Neutrophil (primary cell): ENCODE results near the gene SMC1A.
"Not testable (repeated sequence)": the region's sequence is repeated elsewhere in the genome, so short reads cannot be mapped to it uniquely, and the experiment has no call there.

Experiments
- H3K27ac ChIP-seq: fragments of 200-600 bp; sonication (generic); 2 replicates; pipeline ENCODE4 v1.5.1; 2016; ENCODE audit warnings: mild to moderate bottlenecking, moderate library complexity
- H3K27me3 ChIP-seq: fragments of 200-600 bp; sonication (generic); 2 replicates; pipeline ENCODE4 v1.6.0; 2016; ENCODE audit warnings: mild to moderate bottlenecking
- H3K36me3 ChIP-seq: fragments of 200-600 bp; sonication (generic); 2 replicates; pipeline ENCODE4 v1.5.1; 2017
- H3K4me1 ChIP-seq, 2 experiments: fragments of 200-600 bp in 1 of 2; sonication (generic) in 1 of 2; 1 replicate in 1 of 2; 2 replicates in 1 of 2; pipeline versions ENCODE4 v1.5.1 to v1.6.1; 2013 to 2016; ENCODE audit warnings: low read depth in 1 of 2, low read length in 1 of 2, mild to moderate bottlenecking in 1 of 2, moderate library complexity in 1 of 2; ENCODE audit not compliant: control insufficient read depth in 1 of 2, insufficient read depth in 1 of 2
- H3K4me3 ChIP-seq, 2 experiments: fragments of 200-600 bp in 1 of 2; sonication (generic) in 1 of 2; 1 replicate in 1 of 2; 2 replicates in 1 of 2; pipeline ENCODE4 v1.5.1; 2013 to 2016; ENCODE audit warnings: low read depth in 1 of 2, low read length in 1 of 2, mild to moderate bottlenecking in 1 of 2, moderate library complexity in 1 of 2
- H3K9me3 ChIP-seq: fragments of 200-600 bp; sonication (generic); 2 replicates; pipeline ENCODE4 v1.5.1; 2016
- TF ChIP-seq, protein P1 (sequence below): fragments of 200-600 bp; sonication (generic); IDR thresholded peaks from 2 replicates; pipeline ENCODE4 v1.5.1; 2016; ENCODE audit warnings: antibody characterized with exemption

SMC1A gene

DNA sequence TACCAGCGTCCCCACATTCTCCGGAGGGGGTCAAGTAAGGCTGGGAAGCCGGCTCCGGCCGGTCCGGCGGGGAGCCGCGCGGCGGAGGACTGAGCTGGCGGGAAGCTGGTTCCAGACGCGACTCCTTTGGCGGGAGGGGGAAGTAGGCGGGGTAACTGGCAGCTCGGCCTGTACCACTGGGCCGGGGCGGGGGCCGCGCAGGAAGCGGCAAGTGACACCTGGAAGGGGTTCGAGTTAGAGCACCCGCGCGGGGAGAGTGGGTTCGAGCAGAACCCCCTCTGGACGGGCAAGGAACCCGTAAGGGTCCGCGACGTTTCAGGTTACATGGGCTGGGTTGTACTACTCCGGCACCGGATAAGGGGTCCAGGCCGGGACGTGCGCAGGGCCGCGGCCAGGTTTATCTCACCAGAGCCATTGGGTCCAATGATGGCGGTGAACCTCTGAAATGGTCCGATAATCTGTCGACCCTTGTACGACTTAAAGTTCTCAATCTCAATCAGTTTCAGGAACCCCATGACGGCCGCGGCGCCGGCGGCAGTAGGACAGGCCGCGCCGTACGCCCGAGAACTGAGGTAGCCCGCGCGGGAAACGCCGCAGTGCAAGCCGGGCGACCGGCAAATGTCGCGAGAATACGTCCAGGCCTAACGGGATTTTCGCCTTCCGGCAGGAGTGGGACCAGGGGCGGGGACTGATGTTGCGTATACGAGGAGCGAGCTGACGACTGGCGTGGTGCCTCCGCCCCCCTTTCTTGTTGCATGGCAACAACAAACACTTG, at the start of gene SMC1A:
Gene SMC1A (minus strand): TSS at position 569 of the 775 bp plus-strand sequence. CDS start 54 bp downstream, at position 515.
- TF ChIP-seq, protein P1, sequence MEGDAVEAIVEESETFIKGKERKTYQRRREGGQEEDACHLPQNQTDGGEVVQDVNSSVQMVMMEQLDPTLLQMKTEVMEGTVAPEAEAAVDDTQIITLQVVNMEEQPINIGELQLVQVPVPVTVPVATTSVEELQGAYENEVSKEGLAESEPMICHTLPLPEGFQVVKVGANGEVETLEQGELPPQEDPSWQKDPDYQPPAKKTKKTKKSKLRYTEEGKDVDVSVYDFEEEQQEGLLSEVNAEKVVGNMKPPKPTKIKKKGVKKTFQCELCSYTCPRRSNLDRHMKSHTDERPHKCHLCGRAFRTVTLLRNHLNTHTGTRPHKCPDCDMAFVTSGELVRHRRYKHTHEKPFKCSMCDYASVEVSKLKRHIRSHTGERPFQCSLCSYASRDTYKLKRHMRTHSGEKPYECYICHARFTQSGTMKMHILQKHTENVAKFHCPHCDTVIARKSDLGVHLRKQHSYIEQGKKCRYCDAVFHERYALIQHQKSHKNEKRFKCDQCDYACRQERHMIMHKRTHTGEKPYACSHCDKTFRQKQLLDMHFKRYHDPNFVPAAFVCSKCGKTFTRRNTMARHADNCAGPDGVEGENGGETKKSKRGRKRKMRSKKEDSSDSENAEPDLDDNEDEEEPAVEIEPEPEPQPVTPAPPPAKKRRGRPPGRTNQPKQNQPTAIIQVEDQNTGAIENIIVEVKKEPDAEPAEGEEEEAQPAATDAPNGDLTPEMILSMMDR, result no peak
- H3K36me3 ChIP-seq, result no peaks in the 10 kb centered on the region
- no peaks in the 10 kb centered on the region for H3K9me3 ChIP-seq
- H3K4me3 ChIP-seq, result peak within 1 kb of the TSS; percentile 78 to 88
- no peaks in the 10 kb centered on the region for H3K27me3 ChIP-seq
- peak within 1 kb of the TSS; percentile 93 for H3K27ac ChIP-seq
- peaks cover 7 to 23% of the 10 kb centered on the region in 2 experiments for H3K4me1 ChIP-seq

DNA sequence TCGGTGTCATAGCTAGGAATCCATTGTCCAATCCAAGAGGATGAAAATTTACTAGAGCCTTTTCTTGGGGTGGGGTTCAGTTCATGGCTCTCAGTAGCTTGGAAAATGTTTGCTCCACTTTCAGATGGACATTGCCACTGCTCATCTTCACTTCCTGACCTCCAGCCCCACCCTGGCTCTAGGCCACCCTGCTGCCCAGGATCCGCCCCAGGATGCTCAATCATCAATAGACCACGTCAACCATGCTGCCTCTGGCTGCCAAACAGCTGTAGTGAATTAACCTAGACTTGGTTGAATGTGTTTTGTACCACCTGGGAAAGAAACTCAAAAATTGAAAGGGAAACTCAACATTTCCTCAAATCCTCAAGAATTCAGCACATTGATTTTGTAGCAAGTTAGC, 48.9 kb upstream of the SMC1A start:
- H3K4me3 ChIP-seq, result no peak overlapping the region
- no peak overlapping the region for H3K27ac ChIP-seq
- H3K4me1 ChIP-seq, result peaks cover 9 to 17% of the 10 kb centered on the region in 2 experiments
- TF ChIP-seq, protein P1, result no peak
- H3K9me3 ChIP-seq, result no peaks in the 10 kb centered on the region
- H3K36me3 ChIP-seq, result no peaks in the 10 kb centered on the region
- H3K27me3 ChIP-seq, result no peaks in the 10 kb centered on the region

DNA sequence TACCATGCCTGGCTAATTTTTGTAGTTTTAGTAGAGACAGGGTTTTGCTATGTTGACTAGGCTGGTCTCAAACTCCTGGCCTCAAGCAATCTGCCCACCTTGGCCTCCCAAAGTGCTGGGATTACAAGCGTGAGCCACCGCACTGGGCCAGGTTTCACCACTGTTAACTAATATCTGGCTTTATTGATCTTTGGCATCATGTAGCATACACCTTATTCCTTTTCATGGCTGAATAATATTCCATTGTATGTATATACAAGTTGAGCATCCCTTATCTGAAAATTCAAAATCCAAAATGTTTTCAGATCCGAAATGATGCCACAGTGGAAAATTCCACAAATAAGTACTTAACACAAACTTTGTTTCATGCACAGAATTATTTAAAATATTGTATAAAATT, 46.2 kb upstream of the SMC1A start:
- not testable (repeated sequence) for H3K4me3 ChIP-seq, H3K4me1 ChIP-seq, H3K27me3 ChIP-seq, H3K36me3 ChIP-seq, H3K27ac ChIP-seq, H3K9me3 ChIP-seq

DNA sequence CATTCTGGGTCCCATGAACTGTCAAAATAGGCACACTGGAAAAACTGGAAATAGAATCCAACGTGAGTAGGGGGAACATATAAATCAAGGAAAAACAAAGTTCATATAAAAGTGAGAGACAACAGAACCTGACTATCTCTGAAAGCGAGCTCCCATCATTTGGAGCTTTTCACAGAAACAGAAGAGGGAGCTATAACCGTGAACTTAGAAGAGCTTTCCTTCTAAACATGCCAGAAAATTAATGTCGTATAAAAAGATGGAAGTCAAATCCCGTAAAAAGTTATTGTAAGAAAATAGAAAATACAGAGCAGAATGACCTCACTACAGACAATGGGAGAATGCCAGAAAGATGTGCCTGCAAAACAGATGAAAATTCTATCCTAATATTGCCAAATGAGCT, 35.6 kb upstream of the SMC1A start:
- Histone ChIP-seq H3K9me3 (no peaks in the 10 kb centered on the region), H3K4me3 (no peak overlapping the region), H3K27ac (no peak overlapping the region), H3K27me3 (no peaks in the 10 kb centered on the region), H3K36me3 (no peaks in the 10 kb centered on the region), H3K4me1 (peaks cover 0 to 4% of the 10 kb centered on the region in 2 experiments)
- TF ChIP-seq, protein P1, result no peak

DNA sequence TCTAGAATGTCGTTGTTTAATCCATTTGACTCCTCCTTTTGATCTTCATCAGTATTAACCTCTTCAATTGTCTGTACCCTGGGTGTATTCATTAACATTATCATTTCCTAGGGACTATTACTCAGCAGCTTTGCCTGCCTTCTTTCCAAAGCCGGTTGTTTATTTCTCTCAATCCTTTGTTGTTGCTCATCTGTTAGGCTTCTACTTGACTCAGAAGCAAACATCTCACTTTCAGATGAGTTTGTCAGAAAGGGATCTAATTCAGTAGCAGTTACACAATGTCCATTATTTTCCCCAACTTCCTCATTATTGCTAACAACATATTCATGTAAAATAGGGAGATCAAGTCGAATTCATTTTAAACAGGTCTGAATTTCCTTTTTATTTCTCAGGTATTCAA, 33.8 kb upstream of the SMC1A start:
- Histone ChIP-seq H3K36me3 (no peaks in the 10 kb centered on the region), H3K27me3 (no peaks in the 10 kb centered on the region), H3K4me1 (peaks cover 0 to 4% of the 10 kb centered on the region in 2 experiments), H3K4me3 (no peak overlapping the region), H3K27ac (no peak overlapping the region), H3K9me3 (no peaks in the 10 kb centered on the region)
- TF ChIP-seq, protein P1, result no peak

DNA sequence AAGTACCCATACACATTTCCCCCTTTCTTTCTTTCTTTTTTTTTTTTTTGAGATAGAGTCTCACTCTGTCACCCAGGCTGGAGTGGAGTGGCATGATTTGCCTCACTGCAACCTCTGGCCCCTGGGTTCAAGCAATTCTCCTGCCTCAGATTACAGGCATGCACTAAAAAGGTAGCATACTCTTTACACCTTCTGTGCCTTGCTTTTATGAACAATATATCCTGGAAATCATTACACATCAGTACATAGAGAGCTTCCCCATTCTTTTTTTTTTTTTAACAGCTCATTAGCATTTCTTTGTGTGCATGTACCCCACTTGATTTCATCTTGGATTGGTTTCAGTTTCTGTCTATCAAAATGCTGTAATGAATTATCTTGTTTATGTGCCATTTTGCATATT, 30.4 kb upstream of the SMC1A start:
- TF ChIP-seq, protein P1, result no peak
- no peak overlapping the region for H3K27ac ChIP-seq

More for the DNA sequence above, 30.4 kb upstream of the SMC1A start:
- Histone ChIP-seq H3K4me1 (peaks cover 0 to 4% of the 10 kb centered on the region in 2 experiments), H3K9me3 (no peaks in the 10 kb centered on the region), H3K36me3 (no peaks in the 10 kb centered on the region), H3K27me3 (no peaks in the 10 kb centered on the region), H3K4me3 (no peak overlapping the region)
